Measurements from ENCODE around the gene M1AP. TPM values are rescaled to one million over a fixed set of nuclear protein-coding genes. Genes with fewer than 3 reads are reported as not detected.
"Not testable (repeated sequence)": the region's sequence is repeated elsewhere in the genome, so short reads cannot be mapped to it uniquely, and the experiment has no call there.

The M1AP gene
- total and polyA plus RNA-seq, 2 donors from 2014 or later: 0.49 to 3.4 TPM

- no peaks in the 10 kb centered on the region for H3K27me3 ChIP-seq (ENCODE audit: control insufficient read depth, insufficient read depth, low read length)
- DNase-seq: no peak
- no peaks in the 10 kb centered on the region for H3K9me3 ChIP-seq (ENCODE audit: control insufficient read depth in 2 of 3, insufficient read depth in 1 of 3, low read length in 3 of 3)
- H3K4me3 ChIP-seq (ENCODE audit: low read length in 3 of 3): no peak overlapping the region
- no peaks in the 10 kb centered on the region for H3K36me3 ChIP-seq (ENCODE audit: control insufficient read depth in 2 of 3, insufficient read depth in 3 of 3, low read length in 3 of 3)
- intact Hi-C loops (cut with DNase I): no loop called here
- TF ChIP-seq CTCF (IDR thresholded peaks at IDR 0.05; ENCODE audit: borderline replicate concordance, extremely low read depth, insufficient read depth): no peak
- H3K9ac ChIP-seq (ENCODE audit: low read length in 3 of 3): no peak overlapping the region
- FAIRE-seq: no peak
- no peak overlapping the region for H3K27ac ChIP-seq (ENCODE audit: low read depth in 2 of 2, low read length in 2 of 2)
- H3K4me1 ChIP-seq (ENCODE audit: control insufficient read depth in 2 of 3, insufficient read depth in 2 of 3, low read depth in 1 of 3, low read length in 3 of 3): no peaks in the 10 kb centered on the region
Observed at GRCh38 chr2:74639550-74639949, 8.6 kb downstream of the M1AP start.

GRCh38 chr2:74632939-74633312 is 15.2 kb downstream of the M1AP start:
- H3K27ac ChIP-seq (ENCODE audit: low read depth in 2 of 2, low read length in 2 of 2): no peak overlapping the region
- no peak for TF ChIP-seq CTCF (IDR thresholded peaks at IDR 0.05; ENCODE audit: borderline replicate concordance, extremely low read depth, insufficient read depth)
- no peaks in the 10 kb centered on the region for H3K36me3 ChIP-seq (ENCODE audit: control insufficient read depth in 2 of 3, insufficient read depth in 3 of 3, low read length in 3 of 3)
- H3K27me3 ChIP-seq (ENCODE audit: control insufficient read depth, insufficient read depth, low read length): no peaks in the 10 kb centered on the region
- H3K9me3 ChIP-seq (ENCODE audit: control insufficient read depth in 2 of 3, insufficient read depth in 1 of 3, low read length in 3 of 3): no peaks in the 10 kb centered on the region
- H3K4me1 ChIP-seq (ENCODE audit: control insufficient read depth in 2 of 3, insufficient read depth in 2 of 3, low read depth in 1 of 3, low read length in 3 of 3): peaks cover 0 to 3% (median 0%) of the 10 kb centered on the region in 3 donors
- H3K4me3 ChIP-seq (ENCODE audit: low read length in 3 of 3): no peak overlapping the region
- intact Hi-C loops (cut with DNase I): no loop called here
- DNase-seq (no peak), FAIRE-seq (no peak)
- no peak overlapping the region for H3K9ac ChIP-seq (ENCODE audit: low read length in 3 of 3)

GRCh38 chr2:74632209-74632938 is 15.8 kb downstream of the M1AP start:
- no peak overlapping the region for H3K27ac ChIP-seq (ENCODE audit: low read depth in 2 of 2, low read length in 2 of 2)
- H3K4me1 ChIP-seq (ENCODE audit: control insufficient read depth in 2 of 3, insufficient read depth in 2 of 3, low read depth in 1 of 3, low read length in 3 of 3): peaks cover 0 to 3% (median 0%) of the 10 kb centered on the region in 3 donors
- no peak for TF ChIP-seq CTCF (IDR thresholded peaks at IDR 0.05; ENCODE audit: borderline replicate concordance, extremely low read depth, insufficient read depth)

GRCh38 chr2:74630454-74630853 is 17.7 kb downstream of the M1AP start:
- intact Hi-C loops (cut with DNase I); DNase-seq; H3K9me3 ChIP-seq (ENCODE audit: control insufficient read depth in 2 of 3, insufficient read depth in 1 of 3, low read length in 3 of 3); H3K9ac ChIP-seq (ENCODE audit: low read length in 3 of 3); H3K27ac ChIP-seq (ENCODE audit: low read depth in 2 of 2, low read length in 2 of 2); H3K4me1 ChIP-seq (ENCODE audit: control insufficient read depth in 2 of 3, insufficient read depth in 2 of 3, low read depth in 1 of 3, low read length in 3 of 3); H3K4me3 ChIP-seq (ENCODE audit: low read length in 3 of 3); FAIRE-seq; H3K27me3 ChIP-seq (ENCODE audit: control insufficient read depth, insufficient read depth, low read length); H3K36me3 ChIP-seq (ENCODE audit: control insufficient read depth in 2 of 3, insufficient read depth in 3 of 3, low read length in 3 of 3): not testable (repeated sequence)

More at GRCh38 chr2:74632209-74632938, 15.8 kb downstream of the M1AP start:
- H3K36me3 ChIP-seq (ENCODE audit: control insufficient read depth in 2 of 3, insufficient read depth in 3 of 3, low read length in 3 of 3): no peaks in the 10 kb centered on the region
- no peak for FAIRE-seq
- DNase-seq: no peak
- intact Hi-C loops (cut with DNase I): no loop called here
- H3K27me3 ChIP-seq (ENCODE audit: control insufficient read depth, insufficient read depth, low read length): no peaks in the 10 kb centered on the region
- no peaks in the 10 kb centered on the region for H3K9me3 ChIP-seq (ENCODE audit: control insufficient read depth in 2 of 3, insufficient read depth in 1 of 3, low read length in 3 of 3)
- H3K4me3 ChIP-seq (ENCODE audit: low read length in 3 of 3): no peak overlapping the region
- H3K9ac ChIP-seq (ENCODE audit: low read length in 3 of 3): no peak overlapping the region

Measured in kidney (tissue), 14 donors.